ENCODE results near the gene LAMTOR2. TPM values are rescaled to one million over a fixed set of nuclear protein-coding genes. Genes with fewer than 3 reads are reported as not detected.

Gene LAMTOR2
- polyA plus RNA-seq, 3 donors, result 99.8 to 227 (median 210) TPM

- peaks cover 12 to 20% of the 10 kb centered on the region in 2 donors for H3K4me1 ChIP-seq (ENCODE audit: control insufficient read depth in 1 of 2, insufficient read depth in 2 of 2, low read length in 2 of 2)
- Mint-ChIP-seq H3K36me3 (peaks cover 0 to 2% of the 10 kb centered on the region in 2 donors), H3K4me3 (peak overlapping the region; percentile 43 to 73), H3K27ac (no peak overlapping the region), H3K27me3 (ENCODE audit: low read depth in 3 of 3) (peaks cover 66 to 80% (median 70%) of the 10 kb centered on the region in 3 donors), H3K4me1 (peaks cover 21% of the 10 kb centered on the region), H3K9me3 (peaks cover 0 to 16% (median 0%) of the 10 kb centered on the region in 7 donors)
- DNase-seq, result no peak
- no peaks in the 10 kb centered on the region for H4K20me1 ChIP-seq (ENCODE audit: insufficient read depth, low read length)
- H3K27ac ChIP-seq (ENCODE audit: low read depth in 1 of 2, low read length in 2 of 2), result no peak overlapping the region
- 62% methylated on average over 53 of the region's 73 CpGs for WGBS (ENCODE audit: insufficient coverage)
- intact Hi-C loops (cut with micrococcal nuclease), result loop anchor here in 1 of 2 donors (10.0 kb wide), 1 partner anchor 238 kb away; no protein-coding TSS in a partner anchor
- TF ChIP-seq CTCF (IDR thresholded peaks at IDR 0.05), result no peak
- peak overlapping the region; percentile 71 for H3K4me2 ChIP-seq (replicated peaks; ENCODE audit: extremely low read depth, low read length, poor library complexity, severe bottlenecking)
- H2AFZ ChIP-seq (ENCODE audit: insufficient read depth, low read depth, low read length, poor library complexity, severe bottlenecking), result peak overlapping the region; percentile 68
- no peaks in the 10 kb centered on the region for H3K79me2 ChIP-seq (ENCODE audit: insufficient read depth, low read length)
- H3K27me3 ChIP-seq (ENCODE audit: control insufficient read depth in 2 of 2, insufficient read depth in 2 of 2, low read length in 2 of 2), result peaks cover 24 to 70% of the 10 kb centered on the region in 2 donors
- H3K36me3 ChIP-seq (replicated peaks in 1 of 2; ENCODE audit: control insufficient read depth in 1 of 2, insufficient read depth in 2 of 2, low read length in 2 of 2), result no peaks in the 10 kb centered on the region
- H3K9me3 ChIP-seq (replicated peaks in 1 of 2; ENCODE audit: control insufficient read depth in 1 of 2, insufficient read depth in 1 of 2, low read length in 2 of 2), result no peaks in the 10 kb centered on the region
- peak overlapping the region; percentile 32 for H3K9ac ChIP-seq (ENCODE audit: insufficient read depth, low read length, poor library complexity, severe bottlenecking)
- peak overlapping the region in 1 of 3 experiments; percentile 63 for H3K4me3 ChIP-seq (replicated peaks in 1 of 3; ENCODE audit: low read depth in 2 of 3, low read length in 3 of 3)
These were observed 22.2 kb downstream of the LAMTOR2 start for GRCh38 chr1:156076609-156077429.

- Histone ChIP-seq H3K4me2 (replicated peaks; ENCODE audit: extremely low read depth, low read length, poor library complexity, severe bottlenecking) (no peak overlapping the region), H3K9me3 (replicated peaks in 1 of 2; ENCODE audit: control insufficient read depth in 1 of 2, insufficient read depth in 1 of 2, low read length in 2 of 2) (no peaks in the 10 kb centered on the region), H4K20me1 (ENCODE audit: insufficient read depth, low read length) (no peaks in the 10 kb centered on the region), H3K4me1 (ENCODE audit: control insufficient read depth in 1 of 2, insufficient read depth in 2 of 2, low read length in 2 of 2) (peaks cover 18 to 25% of the 10 kb centered on the region in 2 donors), H3K36me3 (replicated peaks in 1 of 2; ENCODE audit: control insufficient read depth in 1 of 2, insufficient read depth in 2 of 2, low read length in 2 of 2) (no peaks in the 10 kb centered on the region), H2AFZ (ENCODE audit: insufficient read depth, low read depth, low read length, poor library complexity, severe bottlenecking) (no peak overlapping the region), H3K4me3 (replicated peaks in 1 of 3; ENCODE audit: low read depth in 2 of 3, low read length in 3 of 3) (no peak overlapping the region), H3K9ac (ENCODE audit: insufficient read depth, low read length, poor library complexity, severe bottlenecking) (no peak overlapping the region), H3K27ac (ENCODE audit: low read depth in 1 of 2, low read length in 2 of 2) (no peak overlapping the region), H3K79me2 (ENCODE audit: insufficient read depth, low read length) (no peaks in the 10 kb centered on the region), H3K27me3 (ENCODE audit: control insufficient read depth in 2 of 2, insufficient read depth in 2 of 2, low read length in 2 of 2) (peaks cover 25 to 76% of the 10 kb centered on the region in 2 donors)
- Mint-ChIP-seq H3K4me1 (peaks cover 22% of the 10 kb centered on the region), H3K27me3 (ENCODE audit: low read depth in 3 of 3) (peaks cover 66 to 81% (median 73%) of the 10 kb centered on the region in 3 donors), H3K9me3 (peaks cover 0 to 16% (median 0%) of the 10 kb centered on the region in 7 donors), H3K4me3 (peak overlapping the region; percentile 43 to 73), H3K36me3 (peaks cover 0 to 2% of the 10 kb centered on the region in 2 donors), H3K27ac (no peak overlapping the region)
- no peak for TF ChIP-seq CTCF (IDR thresholded peaks at IDR 0.05)
- no peak for DNase-seq
- WGBS (ENCODE audit: insufficient coverage), result 93% methylated on average over 10 of the region's 19 CpGs
- intact Hi-C loops (cut with micrococcal nuclease), result loop anchor here in 1 of 2 donors (10.0 kb wide), 1 partner anchor 237 kb away; no protein-coding TSS in a partner anchor
These were observed 22.8 kb downstream of the LAMTOR2 start for GRCh38 chr1:156077430-156077760.

Data from CD14-positive monocyte (primary cell).